ENCODE measurements around the gene PRPH2.
"Not testable (repeated sequence)": the region's sequence is repeated elsewhere in the genome, so short reads cannot be mapped to it uniquely, and the experiment has no call there.

The PRPH2 gene

GRCh38 chr6:42696526-42697267 is 25.7 kb downstream of the PRPH2 start:
- DNase-seq = no peak

- DNase-seq = no peak
These were observed 27.8 kb downstream of the PRPH2 start for GRCh38 chr6:42694586-42694985.

- DNase-seq = no peak
These were observed 28.6 kb downstream of the PRPH2 start for GRCh38 chr6:42693725-42694323.

- DNase-seq = no peak
These were observed 30.1 kb downstream of the PRPH2 start for GRCh38 chr6:42692137-42692911.

GRCh38 chr6:42690872-42691271 is 31.5 kb downstream of the PRPH2 start:
- no peak for DNase-seq

- no peak for DNase-seq
These were observed 32.2 kb downstream of the PRPH2 start for GRCh38 chr6:42690151-42690702.

- DNase-seq = no peak
These were observed 33.0 kb downstream of the PRPH2 start for GRCh38 chr6:42689371-42689770.

- no peak for DNase-seq
These were observed 34.1 kb downstream of the PRPH2 start for GRCh38 chr6:42688281-42688680.

GRCh38 chr6:42679358-42679757 is 43.0 kb downstream of the PRPH2 start:
- DNase-seq = no peak

- DNase-seq = no peak
These were observed 47.6 kb downstream of the PRPH2 start for GRCh38 chr6:42674780-42675179.

- DNase-seq = not testable (repeated sequence)
These were observed 48.0 kb downstream of the PRPH2 start for GRCh38 chr6:42674368-42674767.

- DNase-seq = no peak
These were observed 57.7 kb downstream of the PRPH2 start for GRCh38 chr6:42664718-42665117.

- DNase-seq = peak; percentile 82
These were observed 60.8 kb downstream of the PRPH2 start for GRCh38 chr6:42661540-42662153.

- DNase-seq = no peak
These were observed 62.6 kb downstream of the PRPH2 start for GRCh38 chr6:42659806-42660205.

- DNase-seq = no peak
These were observed 68.5 kb downstream of the PRPH2 start for GRCh38 chr6:42653851-42654250.

- no peak for DNase-seq
These were observed 70.2 kb downstream of the PRPH2 start for GRCh38 chr6:42652024-42652746.

Data from stimulated activated CD4-positive, alpha-beta T cell treated with anti-CD3 and anti-CD28 coated beads, Interleukin-4, amount 100 ng/mL, for 1 hour (primary cell).